BE2C (cell line): ENCODE measurements around the gene MYCL.
A peak's percentile ranks its signal among the peaks of the same experiment; 100 is the strongest.

Source experiments
- DNase-seq: peaks from one replicate; pipeline ENCODE4 v3.0.0-alpha.2; 2020
- H3K27me3 ChIP-seq: fragments of 250-450 bp; sonication (Bioruptor Pico); 2 replicates; pipeline ENCODE4 v1.5.1; 2020; ENCODE audit warnings: mild to moderate bottlenecking
- H3K36me3 ChIP-seq: fragments of 250-450 bp; sonication (Bioruptor Pico); 2 replicates; pipeline ENCODE4 v1.5.1; 2020; ENCODE audit warnings: mild to moderate bottlenecking
- H3K4me1 ChIP-seq: fragments of 250-450 bp; sonication (Bioruptor Pico); 2 replicates; pipeline ENCODE4 v1.5.1; 2020
- H3K4me3 ChIP-seq: 2 replicates; pipeline ENCODE4 v1.5.1; 2011; ENCODE audit warnings: low read depth, low read length
- H3K9me3 ChIP-seq: fragments of 250-450 bp; sonication (Bioruptor Pico); 2 replicates; pipeline ENCODE4 v1.5.1; 2020
- TF ChIP-seq, protein P1 (sequence below): IDR thresholded peaks from 2 replicates; pipeline ENCODE4 v1.5.1; 2012; ENCODE audit warnings: mild to moderate bottlenecking, low read depth, low read length

MYCL gene

DNA sequence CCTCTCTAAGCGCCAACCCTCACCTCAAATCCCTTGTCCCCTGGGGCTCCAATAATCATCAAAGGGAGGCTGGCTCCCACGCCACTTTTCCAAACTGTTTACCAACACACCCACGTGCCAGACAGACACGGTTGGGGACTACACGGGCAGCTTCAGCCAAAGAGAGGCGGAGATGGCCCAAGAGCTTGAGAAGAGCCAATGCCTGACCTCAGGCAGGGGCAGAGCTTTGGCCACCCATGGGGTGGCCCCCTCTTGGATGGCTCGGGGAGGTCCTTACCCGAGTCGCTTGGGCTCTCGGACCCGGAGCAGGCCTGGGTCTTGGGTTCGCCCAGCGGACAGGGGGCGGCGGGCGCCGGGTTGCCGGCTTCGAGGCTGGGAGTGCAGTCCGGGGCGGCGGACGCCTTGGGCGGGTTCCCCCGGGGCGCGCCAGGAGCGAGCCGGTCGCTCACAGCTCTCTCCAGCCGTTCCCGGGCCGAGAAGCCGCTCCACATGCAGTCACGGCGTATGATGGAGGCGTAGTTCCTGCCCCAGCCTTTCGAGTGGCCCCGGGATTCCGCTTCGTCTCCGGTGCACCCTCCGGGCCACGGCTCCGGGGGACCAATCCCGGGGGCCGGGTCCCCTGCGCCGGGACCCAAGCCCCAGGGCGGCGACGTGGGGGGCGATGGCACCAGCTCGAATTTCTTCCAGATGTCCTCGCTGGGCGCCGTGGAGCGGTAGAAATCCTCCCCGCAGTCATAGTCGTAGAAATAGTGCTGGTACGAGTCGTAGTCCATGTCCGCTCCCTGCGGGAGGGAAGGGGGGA, 854 bp downstream of the MYCL start:
- H3K36me3 ChIP-seq = no peaks in the 10 kb centered on the region
- TF ChIP-seq, protein P1, sequence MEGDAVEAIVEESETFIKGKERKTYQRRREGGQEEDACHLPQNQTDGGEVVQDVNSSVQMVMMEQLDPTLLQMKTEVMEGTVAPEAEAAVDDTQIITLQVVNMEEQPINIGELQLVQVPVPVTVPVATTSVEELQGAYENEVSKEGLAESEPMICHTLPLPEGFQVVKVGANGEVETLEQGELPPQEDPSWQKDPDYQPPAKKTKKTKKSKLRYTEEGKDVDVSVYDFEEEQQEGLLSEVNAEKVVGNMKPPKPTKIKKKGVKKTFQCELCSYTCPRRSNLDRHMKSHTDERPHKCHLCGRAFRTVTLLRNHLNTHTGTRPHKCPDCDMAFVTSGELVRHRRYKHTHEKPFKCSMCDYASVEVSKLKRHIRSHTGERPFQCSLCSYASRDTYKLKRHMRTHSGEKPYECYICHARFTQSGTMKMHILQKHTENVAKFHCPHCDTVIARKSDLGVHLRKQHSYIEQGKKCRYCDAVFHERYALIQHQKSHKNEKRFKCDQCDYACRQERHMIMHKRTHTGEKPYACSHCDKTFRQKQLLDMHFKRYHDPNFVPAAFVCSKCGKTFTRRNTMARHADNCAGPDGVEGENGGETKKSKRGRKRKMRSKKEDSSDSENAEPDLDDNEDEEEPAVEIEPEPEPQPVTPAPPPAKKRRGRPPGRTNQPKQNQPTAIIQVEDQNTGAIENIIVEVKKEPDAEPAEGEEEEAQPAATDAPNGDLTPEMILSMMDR = no peak
- peaks cover 8% of the 10 kb centered on the region for H3K27me3 ChIP-seq
- H3K4me3 ChIP-seq = peak overlapping the region; percentile 52
- DNase-seq = peak; percentile 21
- no peaks in the 10 kb centered on the region for H3K9me3 ChIP-seq
- 0 out of 2 replicates have a peak, but pooled peaks cover 4% of the 10 kb centered on the region for H3K4me1 ChIP-seq

GRCh38 chr1:39899611-39900538, 1.8 kb downstream of the MYCL start:
- Histone ChIP-seq H3K9me3 (no peaks in the 10 kb centered on the region), H3K36me3 (no peaks in the 10 kb centered on the region), H3K4me3 (peak overlapping the region; percentile 52), H3K4me1 (0 out of 2 replicates have a peak, but pooled peaks cover 4% of the 10 kb centered on the region), H3K27me3 (peaks cover 8% of the 10 kb centered on the region)
- TF ChIP-seq, protein P1 = no peak
- no peak for DNase-seq

GRCh38 chr1:39898648-39899603, 2.8 kb downstream of the MYCL start:
- Histone ChIP-seq H3K9me3 (no peaks in the 10 kb centered on the region), H3K36me3 (no peaks in the 10 kb centered on the region), H3K4me1 (0 out of 2 replicates have a peak, but pooled peaks cover 4% of the 10 kb centered on the region), H3K27me3 (peaks cover 8% of the 10 kb centered on the region), H3K4me3 (no peak overlapping the region)
- TF ChIP-seq, protein P1 = no peak
- DNase-seq = peak; percentile 72

GRCh38 chr1:39898191-39898590, 3.5 kb downstream of the MYCL start:
- H3K27me3 ChIP-seq = peaks cover 8% of the 10 kb centered on the region
- H3K9me3 ChIP-seq = no peaks in the 10 kb centered on the region
- DNase-seq = no peak
- H3K4me1 ChIP-seq = 0 out of 2 replicates have a peak, but pooled peaks cover 4% of the 10 kb centered on the region
- no peak overlapping the region for H3K4me3 ChIP-seq
- TF ChIP-seq, protein P1 = no peak
- no peaks in the 10 kb centered on the region for H3K36me3 ChIP-seq

- peaks cover 4% of the 10 kb centered on the region for H3K27me3 ChIP-seq
- no peaks in the 10 kb centered on the region for H3K36me3 ChIP-seq
- TF ChIP-seq, protein P1 = no peak
- 0 out of 2 replicates have a peak, but pooled peaks cover 4% of the 10 kb centered on the region for H3K4me1 ChIP-seq
- no peak overlapping the region for H3K4me3 ChIP-seq
- H3K9me3 ChIP-seq = no peaks in the 10 kb centered on the region
- no peak for DNase-seq
Measured at GRCh38 chr1:39896909-39897685, 4.6 kb downstream of the MYCL start.
